Lung (tissue), 12 donors: ENCODE measurements around the gene TUSC2. TPM values are rescaled to one million over a fixed set of nuclear protein-coding genes. Genes with fewer than 3 reads are reported as not detected.

Experiments
- ATAC-seq: fragments of 200-7000 bp; cut with Tn5 transposase; one replicate; pipeline ENCODE4 v1.9.1; 2020; ENCODE audit warnings: moderate number of reproducible peaks; ENCODE audit not compliant: insufficient read depth, low FRiP score
- DNase-seq, 3 donors: peaks; one replicate each; pipeline ENCODE4 v3.0.0-alpha.2; 2013 to 2017
- H3K27ac ChIP-seq, 2 donors: one replicate each; pipeline ENCODE4 v1.5.1; 2013; ENCODE audit warnings: mild to moderate bottlenecking in 2 of 2, moderate library complexity in 2 of 2, control low read depth in 1 of 2, inconsistent platforms in 1 of 2, low read depth in 1 of 2, low read length in 1 of 2
- H3K27me3 ChIP-seq, 3 donors: one replicate each; pipeline ENCODE4 v1.5.1; 2013; ENCODE audit warnings: low read length in 2 of 3; ENCODE audit not compliant: control insufficient read depth in 3 of 3, insufficient read depth in 3 of 3
- H3K36me3 ChIP-seq, 4 donors: one replicate each; pipeline ENCODE4 v1.5.1; 2013; ENCODE audit warnings: low read length in 4 of 4, mild to moderate bottlenecking in 1 of 4, moderate library complexity in 1 of 4; ENCODE audit not compliant: control insufficient read depth in 4 of 4, insufficient read depth in 4 of 4
- H3K4me1 ChIP-seq, 5 donors: one replicate each; pipeline ENCODE4 v1.5.1; 2013; ENCODE audit warnings: low read length in 5 of 5, mild to moderate bottlenecking in 2 of 5, moderate library complexity in 1 of 5; ENCODE audit not compliant: control insufficient read depth in 5 of 5, insufficient read depth in 5 of 5
- H3K4me3 ChIP-seq: one replicate; pipeline ENCODE4 v1.5.1; 2013; ENCODE audit warnings: mild to moderate bottlenecking, control low read depth, moderate library complexity
- H3K9ac ChIP-seq, 2 donors: one replicate each; pipeline ENCODE4 v1.5.1; 2013; ENCODE audit warnings: low read length in 2 of 2, control low read depth in 1 of 2; ENCODE audit not compliant: insufficient read depth in 1 of 2
- H3K9me3 ChIP-seq, 4 donors: one replicate each; pipeline ENCODE4 v1.5.1; 2013; ENCODE audit warnings: low read length in 3 of 4, mild to moderate bottlenecking in 1 of 4, moderate library complexity in 1 of 4; ENCODE audit not compliant: control insufficient read depth in 4 of 4, insufficient read depth in 3 of 4
- CTCF ChIP-seq: IDR thresholded peaks from 2 replicates; pipeline ENCODE4 v1.5.1; 2012; ENCODE audit warnings: mild to moderate bottlenecking; ENCODE audit errors: control extremely low read depth, extremely low read depth
- WGBS, 2 donors: extraction: QIAGEN DNeasy Blood & Tissue Kit; methylation state at CpG; one replicate each; pipeline ENCODE4 v1.1.7; 2013; 5-methylcytosine and 5-hydroxymethylcytosine counted together
- polyA plus RNA-seq, 2 donors: library from polyadenylated mRNA; stranded (reverse); fragments of 200-250 nt; gene quantifications; one replicate each; pipeline ENCODE4 v1.2.1, GENCODE V29; 2013
- total RNA-seq, 2 donors: library from RNA; depleted of rRNA in 1 of 2; stranded (reverse); fragments of >200 nt in 1 of 2; gene quantifications; one replicate each; pipeline ENCODE4 v1.2.1, GENCODE V29; 2014 to 2021
- donor health status: control.
- donor health status: control.
- donor health status: Bipolar disorder and iron deficiency.
- donor health status: healthy.
- donor health status: DM: yes; HTN: yes; CAD: no.

The TUSC2 gene
- total and polyA plus RNA-seq, 4 donors, result 11.1 to 54.5 (median 30.5) TPM

GRCh38 chr3:50289130-50289529, 38.9 kb downstream of the TUSC2 start:
- no peaks in the 10 kb centered on the region for H3K9me3 ChIP-seq
- H3K27ac ChIP-seq, result no peak overlapping the region
- no peak for TF ChIP-seq CTCF
- H3K36me3 ChIP-seq, result peaks cover 3 to 43% (median 12%) of the 10 kb centered on the region in 4 donors
- WGBS, 2 donors, result 92 to 97% methylated on average over 6 of the region's 6 CpGs
- no peak overlapping the region for H3K4me3 ChIP-seq
- ATAC-seq, result no peak
- H3K4me1 ChIP-seq, result peaks cover 0 to 14% (median 3%) of the 10 kb centered on the region in 5 donors
- no peaks in the 10 kb centered on the region for H3K27me3 ChIP-seq
- H3K9ac ChIP-seq, result no peak overlapping the region
- no peak for DNase-seq

GRCh38 chr3:50288387-50289007, 39.5 kb downstream of the TUSC2 start:
- no peak for TF ChIP-seq CTCF
- no peak for DNase-seq
- no peak overlapping the region for H3K9ac ChIP-seq
- H3K36me3 ChIP-seq, result peaks cover 3 to 43% (median 12%) of the 10 kb centered on the region in 4 donors
- ATAC-seq, result no peak
- no peaks in the 10 kb centered on the region for H3K9me3 ChIP-seq
- no peak overlapping the region for H3K4me3 ChIP-seq
- no peaks in the 10 kb centered on the region for H3K27me3 ChIP-seq
- H3K4me1 ChIP-seq, result peaks cover 0 to 14% (median 3%) of the 10 kb centered on the region in 5 donors
- WGBS, 2 donors, result 93 to 98% methylated on average over 23 of the region's 23 CpGs
- no peak overlapping the region for H3K27ac ChIP-seq

GRCh38 chr3:50287262-50287661, 40.8 kb downstream of the TUSC2 start:
- TF ChIP-seq CTCF, result no peak
- Histone ChIP-seq H3K36me3 (peaks cover 3 to 43% (median 12%) of the 10 kb centered on the region in 4 donors), H3K4me3 (no peak overlapping the region), H3K27me3 (no peaks in the 10 kb centered on the region), H3K4me1 (peaks cover 0 to 9% (median 3%) of the 10 kb centered on the region in 5 donors), H3K27ac (no peak overlapping the region), H3K9me3 (no peaks in the 10 kb centered on the region), H3K9ac (no peak overlapping the region)
- no peak for DNase-seq
- ATAC-seq, result no peak
- 56 to 100% methylated on average over 1 of the region's 1 CpG for WGBS, 2 donors
